GM12878 (cell line): ENCODE results near the gene COL16A1. TPM values are rescaled to one million over a fixed set of nuclear protein-coding genes. Genes with fewer than 3 reads are reported as not detected.

Source experiments
- BACH1 ChIP-seq: fragments of 450-650 bp; IDR thresholded peaks from 2 replicates; pipeline ENCODE4 v1.6.1; 2017; ENCODE audit warnings: mild to moderate bottlenecking, borderline replicate concordance
- BCL3 ChIP-seq: IDR thresholded peaks from 2 replicates; pipeline ENCODE4 v1.6.1; 2011; ENCODE audit warnings: borderline replicate concordance, low read depth, mild to moderate bottlenecking, moderate library complexity, low read length; ENCODE audit not compliant: insufficient read depth, poor library complexity, severe bottlenecking
- BHLHE40 ChIP-seq, 2 experiments: fragments of 450-650 bp in 1 of 2; IDR thresholded peaks; 2 replicates each; pipeline ENCODE4 v1.6.1; 2011 to 2017; ENCODE audit warnings: low read depth in 2 of 2, borderline replicate concordance in 1 of 2, improper control_type of control experiment in 1 of 2, low read length in 1 of 2, mild to moderate bottlenecking in 1 of 2
- CHD2 ChIP-seq: IDR thresholded peaks from 2 replicates; pipeline ENCODE4 v1.6.1; 2011; ENCODE audit warnings: low read depth, low read length, improper control_type of control experiment, borderline replicate concordance
- ESRRA ChIP-seq: IDR thresholded peaks from 2 replicates; pipeline ENCODE4 v1.6.1; 2012; ENCODE audit warnings: mild to moderate bottlenecking, low read length, improper control_type of control experiment
- IKZF1 ChIP-seq: fragments of 450-650 bp; conservative IDR thresholded peaks from 2 replicates; pipeline ENCODE4 v1.6.1; 2017; ENCODE audit warnings: antibody characterized with exemption, mild to moderate bottlenecking
- MEF2B ChIP-seq: fragments of 450-650 bp; IDR thresholded peaks from 2 replicates; pipeline ENCODE4 v1.6.1; 2018; ENCODE audit warnings: mild to moderate bottlenecking, moderate library complexity; ENCODE audit not compliant: partially characterized antibody, poor library complexity, severe bottlenecking
- RFX5 ChIP-seq: IDR thresholded peaks from 2 replicates; pipeline ENCODE4 v1.6.1; 2011; ENCODE audit warnings: low read depth, low read length, improper control_type of control experiment
- SIN3A ChIP-seq: IDR thresholded peaks from 2 replicates; pipeline ENCODE4 v1.6.1; 2012; ENCODE audit warnings: low read depth, low read length, improper control_type of control experiment
- SIX5 ChIP-seq: IDR thresholded peaks from 2 replicates; pipeline ENCODE4 v1.6.1; 2011; ENCODE audit warnings: mild to moderate bottlenecking, low read depth, low read length, moderate library complexity; ENCODE audit not compliant: severe bottlenecking
- SRF ChIP-seq, 2 experiments: IDR thresholded peaks; 2 replicates each; pipeline ENCODE4 v1.6.1; 2011; ENCODE audit warnings: low read depth in 2 of 2, low read length in 2 of 2, mild to moderate bottlenecking in 1 of 2, moderate library complexity in 1 of 2
- STAT1 ChIP-seq: fragments of 450-650 bp; conservative IDR thresholded peaks from 2 replicates; pipeline ENCODE4 v1.6.1; 2014; ENCODE audit warnings: antibody characterized with exemption, mild to moderate bottlenecking
- YBX1 ChIP-seq: fragments of 450-650 bp; IDR thresholded peaks from 2 replicates; pipeline ENCODE4 v1.6.1; 2016; ENCODE audit warnings: antibody characterized with exemption
- polyA plus RNA-seq, 11 experiments: library from polyadenylated mRNA; depleted of rRNA in 4 of 11; unstranded in 6 of 11; stranded (reverse) in 5 of 11; fragments of >200 nt; fragmentation: Nextera tagmentation in 4 of 11; fragmentation: Illumina TruSeq in 1 of 11; extraction: Ambion mirVana in 4 of 11; extraction: Trizol in 1 of 11; gene quantifications; 1 replicate in 1 of 11; 2 replicates in 10 of 11; pipeline versions ENCODE4 v1.2.1 to v1.2.3, GENCODE V29; 2011 to 2016; ENCODE audit warnings: inconsistent platforms in 2 of 11, missing spikeins in 2 of 11, low read depth in 1 of 11
- total RNA-seq, 4 experiments: library from RNA; depleted of rRNA in 3 of 4; stranded (reverse); fragments of >200 nt in 3 of 4; fragmentation: Illumina TruSeq in 1 of 4; extraction: Trizol in 1 of 4; gene quantifications; 2 replicates each; pipeline versions ENCODE4 v1.2.1 to v1.2.3, GENCODE V29; 2013 to 2021

The COL16A1 gene
- total and polyA plus RNA-seq, 10 of the 15 experiments (the other 5 are each of a cell fraction or from before 2014, with no cell fraction given): 0.02 to 3.7 (median 0.59) TPM

DNA sequence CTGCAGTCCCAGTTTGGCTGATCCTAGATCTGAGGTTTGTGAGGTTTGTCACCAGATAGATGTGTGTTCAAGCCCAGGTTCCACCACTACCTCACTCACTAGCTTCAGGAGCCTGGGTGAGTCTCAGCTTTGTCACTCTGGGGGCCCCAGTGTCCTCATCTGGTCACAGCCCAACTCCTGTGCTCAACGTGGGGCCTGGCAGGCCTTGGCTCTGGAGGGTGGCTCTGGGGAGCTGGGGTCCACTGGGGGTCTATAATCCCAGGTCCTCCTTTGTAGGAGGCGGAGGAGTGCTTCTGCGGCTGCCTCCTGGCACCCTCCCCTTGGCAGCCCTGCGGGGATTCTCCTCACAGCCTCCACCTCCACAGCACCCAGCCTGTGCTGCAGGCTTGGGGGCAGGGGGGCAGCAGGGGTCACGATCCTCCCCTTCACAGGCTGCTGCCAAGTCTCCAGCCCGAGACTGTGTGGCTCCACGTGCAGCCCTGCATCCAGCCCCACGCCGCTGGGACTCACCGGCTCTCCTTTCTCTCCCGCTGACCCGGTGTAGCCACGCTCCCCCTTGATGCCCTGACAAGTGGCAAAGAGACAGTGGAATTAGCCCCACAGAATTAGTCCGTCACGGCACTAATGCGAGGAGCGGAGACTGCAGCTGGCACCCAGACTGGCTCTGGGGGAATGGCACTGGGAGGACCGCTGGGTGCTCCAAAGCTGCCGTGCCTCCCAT, 36.6 kb downstream of the COL16A1 start (continued):
- TF ChIP-seq BCL3 (no peak), BHLHE40 (IDR thresholded peaks at IDR 0.05; ENCODE audit: borderline replicate concordance in 1 of 2, low read depth in 2 of 2, low read length in 1 of 2) (no peak), MEF2B (no peak), RFX5 (no peak), SIX5 (no peak), SRF (IDR thresholded peaks at IDR 0.05; ENCODE audit: low read depth in 2 of 2, low read length in 2 of 2) (no peak), STAT1 (no peak), YBX1 (no peak), CHD2 (no peak), SIN3A (no peak), IKZF1 (no peak), ESRRA (no peak), BACH1 (no peak)
